Stimulated activated CD4-positive, alpha-beta T cell treated with anti-CD3 and anti-CD28 coated beads, Interleukin-15, amount 100 ng/mL, for 1 hour (primary cell): ENCODE results near the gene GLB1L.
A peak's percentile ranks its signal among the peaks of the same experiment; 100 is the strongest.

Experiments
- DNase-seq, 2 donors: peaks; one replicate each; pipeline ENCODE4 v3.0.0-alpha.2; 2020; ENCODE audit warnings: low read depth in 1 of 2, low spot score in 1 of 2

The GLB1L gene

DNA sequence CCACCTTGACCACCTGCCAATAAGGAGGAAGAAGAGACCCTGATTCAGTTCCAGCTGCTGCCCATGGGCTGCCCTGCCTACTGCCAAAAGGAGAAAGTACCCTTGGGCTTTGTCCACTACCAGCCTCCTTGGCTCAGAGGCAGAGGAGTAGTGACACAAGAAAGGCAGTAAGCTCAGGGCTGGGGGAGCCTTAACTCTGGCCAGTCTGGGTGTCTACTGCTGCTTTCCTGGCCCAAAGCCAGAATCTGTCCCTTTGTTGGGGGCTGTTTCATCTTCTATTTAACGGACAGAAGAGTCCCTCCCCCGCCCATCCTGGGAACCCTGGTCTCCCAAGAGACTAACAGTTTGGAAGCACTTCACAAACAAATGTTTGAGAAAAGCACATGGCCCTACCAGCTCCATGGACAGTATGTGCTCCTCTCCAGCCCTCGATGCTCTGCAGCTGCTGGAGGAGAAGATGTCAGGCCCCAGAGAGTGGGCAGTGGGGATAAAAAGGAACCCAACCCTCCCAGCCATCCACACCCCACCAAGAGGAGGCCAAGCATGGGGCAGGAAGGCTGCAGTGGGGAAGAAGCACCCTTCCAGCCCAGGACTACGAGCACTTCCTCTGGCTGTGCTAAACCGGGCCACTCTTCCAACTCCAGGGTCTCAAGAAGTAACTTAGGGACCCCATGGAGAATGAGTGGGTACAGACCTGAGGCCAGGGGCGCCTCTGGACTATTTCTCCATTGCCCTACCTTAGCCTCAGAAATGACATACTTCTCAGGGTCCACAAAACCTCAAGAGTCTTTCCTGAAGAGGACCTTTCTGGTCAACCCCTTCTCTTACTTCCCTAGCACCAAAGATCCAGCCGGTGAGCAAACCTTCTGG lies 17.0 kb downstream of the GLB1L start:
- DNase-seq, result no peak

DNA sequence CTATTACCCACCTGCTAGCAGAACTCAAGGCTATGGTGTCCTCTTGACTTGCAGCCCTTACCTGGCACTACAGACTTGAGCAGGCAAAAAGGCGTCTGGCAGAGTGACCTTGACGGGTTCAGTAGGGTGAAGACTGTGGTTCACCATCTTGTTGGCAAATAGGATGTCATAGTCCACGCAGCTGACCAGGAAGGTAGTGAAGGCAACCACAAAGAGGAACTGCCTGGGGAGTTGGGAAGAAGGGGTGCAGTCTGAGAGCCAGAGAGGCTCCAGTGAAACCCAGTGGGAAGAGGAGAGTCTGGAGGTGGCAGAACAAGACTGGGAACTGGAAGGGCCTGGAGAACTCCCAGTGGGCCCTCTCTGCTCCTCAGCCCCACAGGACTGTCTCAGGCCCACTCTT lies 19.9 kb downstream of the GLB1L start:
- no peak for DNase-seq

DNA sequence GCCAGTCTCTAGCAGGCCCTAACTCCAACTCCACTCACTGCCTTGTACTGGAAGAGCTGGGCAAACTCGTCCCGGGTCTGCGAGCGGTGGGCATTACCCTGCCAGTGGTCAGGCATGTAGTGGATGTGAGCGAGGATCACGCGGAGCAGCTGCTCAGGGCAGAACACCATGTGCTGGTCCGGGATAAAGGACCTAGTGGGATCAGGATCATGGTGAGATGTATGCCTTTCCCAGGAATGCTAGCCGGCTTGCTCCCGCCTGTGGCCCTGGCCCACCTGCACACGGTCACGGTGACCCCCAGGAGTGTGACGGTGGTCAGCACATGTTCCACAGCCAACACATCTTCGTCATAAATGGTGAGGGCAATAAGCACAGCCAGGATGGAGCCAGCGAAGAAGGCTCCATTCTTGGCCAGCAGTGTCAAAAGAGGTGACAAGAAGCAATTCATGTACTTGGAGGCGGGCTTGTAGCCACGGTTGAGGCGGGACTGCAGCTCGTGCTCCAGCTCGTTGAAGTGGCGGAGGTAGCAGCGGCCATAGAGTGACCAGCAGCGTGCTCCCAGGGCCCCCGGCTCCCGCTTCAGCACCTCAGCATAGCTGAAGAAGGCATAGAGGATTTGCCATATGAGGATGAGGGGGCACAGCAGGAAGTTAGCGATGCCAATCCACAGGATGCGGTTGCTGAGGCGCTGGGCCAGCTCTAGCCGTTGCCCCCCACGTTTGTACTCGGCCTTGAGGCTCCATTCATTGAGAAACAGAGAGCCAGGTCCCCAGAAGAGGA lies 21.2 kb downstream of the GLB1L start:
- DNase-seq, result no peak

DNA sequence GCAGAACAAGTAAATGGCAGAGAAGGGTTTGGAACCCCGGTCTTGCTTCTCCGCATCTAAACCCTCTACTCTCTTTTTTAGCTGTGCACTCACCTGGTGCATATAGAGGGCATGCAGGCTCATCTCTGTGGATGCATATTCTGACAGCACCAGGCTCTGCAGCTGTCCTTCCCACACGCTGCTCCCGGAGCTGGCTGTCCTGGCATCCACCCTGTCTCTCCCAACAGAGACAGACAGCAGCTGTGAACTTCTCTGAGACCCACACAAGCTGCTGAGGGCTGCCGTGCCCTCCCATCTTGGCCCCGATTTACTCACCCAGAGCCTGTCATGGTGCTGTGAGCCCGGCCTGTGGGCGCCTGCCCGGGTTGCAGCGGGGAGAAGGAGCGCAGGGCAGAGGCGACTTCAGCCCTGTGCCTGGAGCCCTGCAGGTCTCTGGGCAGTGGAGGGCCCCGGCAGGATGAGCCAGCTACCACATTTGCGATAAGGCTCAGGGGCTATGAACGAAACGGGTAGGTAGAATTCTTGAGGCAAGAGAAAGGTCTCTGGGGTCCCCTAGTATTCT lies 23.2 kb downstream of the GLB1L start:
- DNase-seq, result no peak

DNA sequence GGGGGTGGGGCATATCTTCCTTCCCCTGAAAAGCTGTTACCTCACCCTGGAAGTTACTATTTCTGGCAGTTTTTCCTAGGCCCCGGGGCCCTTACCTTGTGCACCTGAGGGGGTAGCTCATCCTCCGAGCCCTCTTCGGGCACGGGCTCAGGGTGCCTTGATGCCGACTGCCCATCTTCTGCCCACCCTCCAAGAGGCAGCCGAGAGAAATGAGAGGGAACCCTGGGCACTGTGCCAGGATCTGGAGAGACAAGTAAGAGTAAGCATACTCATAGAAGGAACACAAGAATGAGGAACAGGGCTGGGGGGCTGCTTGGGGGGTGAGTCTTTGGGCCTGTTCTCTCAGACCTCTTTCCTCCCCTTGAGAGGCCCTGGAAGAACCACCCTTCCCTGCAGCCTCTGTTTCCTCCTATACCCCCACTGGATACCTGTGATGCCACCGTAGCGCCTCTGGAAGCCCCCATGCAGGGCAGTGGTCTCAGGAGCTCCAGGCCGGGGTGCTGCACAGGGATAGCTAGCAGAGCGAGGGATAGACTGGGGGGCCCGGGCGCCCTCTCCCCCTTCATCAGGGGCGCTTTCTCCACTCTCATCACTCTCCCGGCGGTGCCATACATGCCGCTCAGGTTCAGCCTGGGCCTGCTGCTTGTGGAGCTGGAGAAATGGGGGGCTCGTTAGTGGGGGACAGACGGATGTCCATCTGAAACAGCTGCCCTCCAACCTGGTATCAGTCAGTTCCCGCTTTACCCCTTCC lies 24.4 kb downstream of the GLB1L start:
- no peak for DNase-seq

DNA sequence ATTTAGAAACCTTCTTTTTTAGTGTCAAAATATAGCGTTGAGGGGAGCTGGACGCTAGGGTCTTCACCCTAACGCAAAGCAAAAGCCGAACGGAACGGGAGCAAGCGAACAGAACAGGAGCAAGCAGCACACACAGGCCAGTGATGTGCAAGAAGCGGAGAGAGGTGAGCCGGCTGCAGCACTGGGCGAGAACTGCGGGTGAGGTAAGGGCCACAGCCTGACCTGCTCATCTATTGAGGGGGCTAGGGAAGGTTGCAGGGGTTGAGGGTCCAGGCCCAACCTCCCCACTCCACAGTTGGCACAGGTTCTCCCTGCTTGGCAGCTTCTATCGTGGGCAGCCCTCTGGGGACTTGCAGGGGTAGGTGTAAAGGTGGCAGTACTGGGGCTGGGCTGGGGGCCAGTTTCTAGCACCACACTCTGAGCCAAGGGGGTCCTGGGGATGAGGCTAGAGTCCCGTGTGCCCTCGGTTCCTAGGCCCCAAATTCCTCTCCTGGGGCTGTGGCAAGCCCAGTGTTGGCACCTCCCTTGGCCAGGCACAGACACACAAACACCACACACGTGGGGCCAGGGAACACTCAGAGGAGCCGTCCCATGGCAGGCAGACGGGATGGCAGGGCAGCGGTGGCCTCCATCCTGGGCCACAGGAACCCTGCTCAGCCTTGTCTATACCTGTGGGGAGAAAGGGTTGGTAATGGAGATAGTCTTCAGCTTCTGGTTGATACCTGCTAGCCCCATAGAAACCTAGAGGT lies 25.3 kb downstream of the GLB1L start:
- DNase-seq, result no peak

DNA sequence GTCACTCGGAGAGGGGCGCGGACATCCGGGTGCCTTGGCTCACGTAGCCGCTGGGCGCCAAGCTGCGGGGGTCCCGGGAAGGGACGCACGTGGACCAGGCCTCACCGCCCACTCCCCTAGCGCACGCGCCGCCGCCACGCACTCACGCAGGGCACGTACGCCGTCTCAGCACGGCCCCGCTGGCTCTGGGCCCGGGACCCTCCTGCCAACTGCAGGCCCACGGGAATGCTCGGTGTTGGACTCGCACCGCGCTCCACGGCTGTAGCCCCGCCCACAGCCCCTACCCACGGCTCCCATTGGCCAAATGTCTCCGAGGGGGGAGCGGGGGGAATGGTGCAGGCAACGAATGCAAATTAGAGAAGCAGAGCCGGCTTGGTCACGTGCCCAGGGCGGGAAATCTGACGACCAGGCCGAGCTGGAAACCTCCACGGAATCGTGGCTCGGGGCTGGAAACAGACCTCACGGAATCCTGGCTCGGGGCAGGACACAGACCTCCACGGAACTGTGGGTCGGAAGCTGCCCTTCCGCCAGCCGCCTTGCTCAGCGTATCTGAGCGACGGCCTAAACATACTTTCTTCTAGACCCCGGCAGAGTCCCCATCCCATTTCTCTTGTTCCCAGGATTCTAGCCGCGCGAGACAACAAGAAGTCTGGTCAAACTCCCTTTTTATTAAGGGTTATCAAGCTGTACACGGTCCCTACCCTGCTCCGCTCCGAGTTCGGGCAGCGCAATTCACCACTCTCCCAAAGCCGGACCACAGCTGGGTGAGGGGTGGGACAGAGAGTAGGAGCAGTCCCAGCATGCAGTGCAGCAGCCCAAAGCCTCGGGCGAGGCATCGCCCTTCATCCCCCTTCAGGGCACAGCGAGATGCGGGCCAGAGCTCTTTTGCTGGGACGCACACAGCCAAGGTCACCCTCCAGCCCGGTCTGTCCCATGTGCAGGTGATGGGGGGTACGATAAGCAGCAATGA lies 26.2 kb downstream of the GLB1L start, which contains the start of gene ABCB6:
Gene ABCB6 (minus strand): TSS at position 227 of the 970 bp plus-strand sequence. CDS start 285 bp downstream, outside the sequence.
- peak; percentile 67 to 81 for DNase-seq

DNA sequence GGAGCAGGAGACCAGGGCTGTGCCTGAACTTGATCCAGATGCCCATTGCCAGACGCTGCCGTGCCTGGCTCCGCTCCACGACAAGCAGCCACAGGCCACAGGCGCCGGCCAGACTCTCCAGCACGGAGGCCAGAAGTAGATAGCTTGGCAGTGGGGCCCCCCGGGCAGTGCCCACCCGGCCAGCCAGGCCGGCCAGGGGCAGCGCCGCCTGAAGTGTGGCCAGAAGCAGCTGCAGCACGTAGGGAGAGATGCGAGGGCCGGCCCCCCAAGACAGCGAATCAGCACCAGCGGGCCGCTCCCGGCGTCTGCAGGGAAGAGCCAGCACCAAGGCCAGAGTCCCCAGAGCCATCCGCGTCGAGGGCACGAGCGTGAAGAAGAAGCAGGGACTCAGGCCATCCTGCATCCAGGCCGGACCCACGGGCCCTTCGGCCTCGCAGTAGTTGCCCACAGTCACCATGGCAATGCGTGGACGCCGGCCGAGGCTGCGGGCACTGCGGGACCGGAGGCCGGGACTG lies 27.0 kb downstream of the GLB1L start:
- no peak for DNase-seq

DNA sequence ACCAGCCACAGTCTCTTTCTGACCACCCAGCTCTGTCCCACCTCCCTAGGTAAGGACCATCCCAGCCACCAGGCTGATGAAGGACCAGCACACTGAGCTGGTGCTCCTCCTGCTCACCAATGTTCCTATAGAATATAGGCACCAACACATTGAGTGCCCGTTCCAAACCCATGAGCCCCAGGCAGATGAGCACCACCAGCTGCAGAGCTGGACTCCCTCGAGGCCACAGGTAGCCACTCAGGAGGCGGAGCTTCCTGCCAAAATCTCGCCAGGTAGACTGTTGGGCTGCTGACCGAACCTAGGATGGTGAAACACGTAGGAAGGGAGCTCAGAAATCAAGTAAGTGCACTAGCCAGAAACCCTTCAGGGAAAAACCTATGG lies 28.7 kb downstream of the GLB1L start:
- DNase-seq, result no peak

DNA sequence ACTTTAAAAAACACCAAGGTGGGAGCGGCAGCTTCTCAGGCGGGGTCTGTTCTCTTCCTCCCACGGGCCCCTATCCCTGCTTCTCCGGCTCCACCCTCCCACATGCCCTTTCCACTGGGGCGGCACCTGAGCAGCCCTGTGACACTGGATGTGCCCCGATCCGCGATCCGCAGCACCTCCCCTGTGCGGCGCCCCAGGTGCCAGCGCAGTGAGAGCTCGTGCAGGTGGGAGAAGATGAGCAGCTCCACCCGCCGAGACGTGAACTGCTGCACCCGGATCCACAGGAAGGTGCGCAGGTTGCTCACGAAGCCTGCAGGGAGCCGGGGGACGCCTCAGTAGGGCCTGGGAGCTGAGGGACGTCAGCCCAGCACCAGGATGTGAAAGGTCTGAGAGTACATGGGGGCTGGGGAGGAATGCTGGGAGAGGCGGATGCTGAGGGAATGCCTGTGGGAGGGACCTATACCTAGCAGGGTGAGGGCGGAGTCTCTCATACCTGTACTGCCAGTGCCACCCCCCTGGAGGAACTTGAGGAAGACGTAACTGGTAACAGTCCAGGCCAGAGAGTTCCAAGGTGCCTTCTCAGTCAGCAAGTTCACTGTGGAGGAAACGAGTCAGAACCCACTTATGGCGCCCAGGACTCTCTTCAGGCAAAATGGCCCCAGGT lies 29.2 kb downstream of the GLB1L start:
- no peak for DNase-seq

DNA sequence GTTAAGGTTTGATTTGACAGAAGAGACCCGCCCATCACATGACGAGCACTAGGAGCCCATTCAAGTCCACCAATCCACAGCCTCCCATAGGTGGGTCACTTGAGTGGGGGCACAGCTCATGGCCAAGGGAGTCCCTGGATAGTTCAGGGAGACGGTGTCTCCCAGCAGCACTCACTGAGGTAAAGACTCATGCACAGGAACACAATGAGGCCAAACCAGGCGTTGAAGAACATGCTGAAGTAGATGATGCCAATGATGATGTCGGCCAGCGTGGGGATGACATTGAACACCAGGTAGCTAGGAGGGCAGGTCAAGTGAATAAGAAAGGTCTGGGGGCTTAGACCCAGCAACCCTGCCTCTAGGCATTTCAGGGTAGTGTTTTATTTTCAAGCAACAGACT lies 30.5 kb downstream of the GLB1L start:
- no peak for DNase-seq

DNA sequence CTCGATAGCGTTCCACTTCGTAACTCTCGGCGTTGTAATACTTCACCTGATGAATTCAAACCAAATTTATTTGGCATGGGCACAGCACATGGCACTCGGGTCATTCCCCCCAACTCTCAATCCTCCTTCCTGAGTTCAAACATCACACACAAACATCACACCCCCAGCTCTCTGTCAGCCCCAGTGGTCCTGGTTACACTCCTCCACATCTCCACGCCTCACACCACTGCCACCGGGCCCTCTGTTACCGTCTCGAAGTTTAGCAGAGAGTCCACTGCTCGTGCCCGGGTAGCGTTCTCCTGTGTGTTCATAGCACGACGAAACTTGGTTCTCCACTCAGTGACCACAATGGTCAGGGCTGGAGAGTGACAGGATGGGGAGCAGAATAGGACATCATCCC lies 31.1 kb downstream of the GLB1L start:
- no peak for DNase-seq

DNA sequence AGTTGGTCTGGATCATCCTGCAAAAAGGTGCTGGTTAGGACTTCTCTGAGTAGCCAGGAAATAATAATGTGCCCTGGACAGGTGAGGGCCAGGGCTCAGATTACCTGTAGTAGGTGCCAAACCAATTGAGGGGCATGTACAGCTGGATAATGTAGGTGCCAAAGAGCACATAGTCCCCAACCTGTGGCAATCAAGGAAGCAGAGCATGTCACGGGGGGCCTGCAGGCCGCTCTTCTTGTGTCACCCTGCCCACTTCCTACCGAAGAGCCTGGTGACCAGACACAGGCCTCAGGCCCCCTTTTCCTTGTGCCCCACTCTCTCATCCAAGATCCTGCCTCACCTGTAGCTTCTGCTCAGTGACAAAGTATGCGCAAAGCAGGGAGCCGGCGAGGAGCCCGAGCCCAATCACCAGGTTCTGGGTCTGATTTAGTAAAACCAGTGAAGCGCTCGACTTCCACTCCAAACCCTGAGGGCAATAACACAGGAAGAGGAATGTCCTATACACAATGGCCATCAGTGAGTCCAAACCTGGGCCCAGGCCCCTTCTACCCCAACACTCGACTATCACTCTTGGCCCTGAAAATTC lies 31.7 kb downstream of the GLB1L start:
- DNase-seq, result no peak

DNA sequence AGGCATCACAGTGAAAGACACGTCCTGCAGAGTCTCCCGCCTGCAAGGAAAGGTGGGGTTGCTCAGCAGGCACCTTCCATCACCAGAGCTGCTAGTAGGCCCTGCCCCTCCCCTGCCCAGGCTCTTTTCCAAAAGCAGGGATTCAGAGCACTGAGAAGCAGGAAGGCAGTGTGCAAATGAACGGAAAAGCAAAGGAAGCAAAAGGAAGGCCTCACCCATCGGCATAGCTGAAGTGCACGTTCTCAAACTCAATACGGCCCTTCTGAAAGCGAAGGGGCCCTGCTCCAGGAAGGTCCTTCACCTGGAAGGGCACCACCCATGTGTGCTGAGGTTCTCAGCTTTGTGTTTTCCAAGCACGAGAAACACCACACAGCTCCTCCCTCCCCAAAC lies 32.2 kb downstream of the GLB1L start:
- DNase-seq, result no peak

DNA sequence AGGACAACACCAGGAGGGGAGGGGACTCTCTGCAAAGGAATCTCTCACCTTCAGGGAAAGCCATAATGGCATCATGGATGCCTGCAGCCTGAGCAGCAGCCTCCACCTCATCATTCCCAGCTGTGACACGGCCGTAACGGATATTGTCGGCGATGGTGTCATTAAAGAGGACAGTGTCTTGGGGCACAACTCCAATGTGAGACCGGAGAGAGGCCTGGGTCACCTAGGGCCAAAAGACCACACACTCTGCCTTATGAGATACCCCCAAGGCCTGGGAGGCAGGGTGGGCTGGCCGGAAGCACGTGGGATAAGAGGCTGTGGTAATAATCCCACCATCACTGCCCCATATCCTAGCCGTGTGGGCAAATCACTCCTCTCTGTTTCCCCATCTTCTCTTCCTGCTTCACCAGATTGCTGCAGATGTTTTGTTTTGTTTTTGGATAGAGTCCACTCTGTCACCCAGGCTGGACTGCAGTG lies 34.3 kb downstream of the GLB1L start:
- DNase-seq, result no peak

DNA sequence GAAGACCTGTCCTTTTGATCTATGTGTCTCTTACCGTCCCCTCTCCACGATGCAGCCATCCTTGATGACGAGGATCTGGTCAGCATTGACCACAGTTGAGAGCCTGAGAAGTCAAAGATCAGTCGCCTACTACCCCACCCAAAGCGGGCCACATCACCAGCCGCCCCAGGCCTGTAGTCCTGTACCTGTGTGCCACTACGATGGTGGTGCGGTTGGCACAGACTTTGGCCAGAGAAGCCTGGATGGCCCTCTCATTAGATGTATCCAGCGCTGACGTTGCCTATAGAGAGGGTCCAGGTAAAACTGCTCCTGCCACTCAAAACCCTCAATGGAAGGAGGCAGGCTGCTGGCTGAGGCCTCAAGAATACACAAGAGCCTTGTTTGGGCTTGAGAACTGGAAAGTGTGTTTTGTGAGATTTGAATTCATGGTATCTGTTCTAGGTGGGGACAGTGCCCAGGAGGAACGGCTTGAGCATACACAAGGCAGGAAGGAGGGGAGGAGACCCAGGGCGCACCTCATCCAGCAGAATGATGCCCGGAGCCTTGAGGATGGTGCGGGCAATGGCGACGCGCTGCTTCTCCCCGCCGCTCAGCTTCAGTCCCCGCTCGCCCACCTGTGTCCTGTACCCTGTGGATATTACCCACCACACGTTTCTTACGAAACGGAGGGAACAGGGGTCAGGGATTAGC lies 34.9 kb downstream of the GLB1L start:
- no peak for DNase-seq
